ENCODE measurements around the gene PCDHA5. TPM values are rescaled to one million over a fixed set of nuclear protein-coding genes. Genes with fewer than 3 reads are reported as not detected.

PCDHA5 gene
- total and polyA plus RNA-seq, 2 of the 13 experiments (the other 11 are each of a cell fraction or from before 2014, with no cell fraction given), result not detected

DNA sequence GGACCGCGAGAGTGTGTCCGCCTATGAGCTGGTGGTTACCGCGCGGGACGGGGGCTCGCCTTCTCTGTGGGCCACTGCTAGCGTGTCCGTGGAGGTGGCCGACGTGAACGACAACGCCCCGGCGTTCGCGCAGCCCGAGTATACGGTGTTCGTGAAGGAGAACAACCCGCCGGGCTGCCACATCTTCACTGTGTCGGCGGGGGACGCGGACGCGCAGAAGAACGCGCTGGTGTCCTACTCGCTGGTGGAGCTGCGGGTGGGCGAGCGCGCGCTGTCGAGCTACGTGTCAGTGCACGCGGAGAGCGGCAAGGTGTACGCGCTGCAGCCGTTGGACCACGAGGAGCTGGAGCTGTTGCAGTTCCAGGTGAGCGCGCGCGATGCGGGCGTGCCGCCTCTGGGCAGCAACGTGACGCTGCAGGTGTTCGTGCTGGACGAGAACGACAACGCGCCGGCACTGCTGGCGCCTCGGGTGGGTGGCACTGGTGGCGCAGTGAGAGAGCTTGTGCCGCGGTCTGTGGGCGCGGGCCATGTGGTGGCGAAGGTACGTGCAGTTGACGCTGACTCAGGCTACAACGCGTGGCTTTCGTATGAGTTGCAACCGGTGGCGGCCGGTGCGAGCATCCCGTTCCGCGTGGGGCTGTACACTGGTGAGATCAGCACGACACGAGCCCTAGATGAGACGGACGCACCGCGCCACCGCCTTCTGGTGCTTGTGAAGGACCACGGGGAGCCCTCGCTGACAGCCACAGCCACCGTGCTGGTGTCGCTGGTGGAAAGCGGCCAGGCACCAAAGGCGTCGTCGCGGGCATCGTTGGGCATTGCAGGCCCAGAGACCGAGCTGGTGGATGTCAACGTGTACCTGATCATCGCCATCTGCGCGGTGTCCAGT lies 14.5 kb downstream of the PCDHA5 start:
- Histone ChIP-seq H3K4me3 (replicated peaks in 1 of 3; ENCODE audit: insufficient read depth in 1 of 3, low read depth in 2 of 3, low read length in 3 of 3) (no peak overlapping the region), H3K4me2 (ENCODE audit: low read depth, low read length) (no peak overlapping the region), H4K20me1 (ENCODE audit: insufficient read depth, low read length) (no peaks in the 10 kb centered on the region), H2AFZ (ENCODE audit: low read length) (no peak overlapping the region), H3K27ac (ENCODE audit: extremely low read length, insufficient read depth, low read length) (no peak overlapping the region), H3K9me3 (ENCODE audit: low read length) (no peaks in the 10 kb centered on the region), H3K79me2 (ENCODE audit: insufficient read depth, low read length) (no peaks in the 10 kb centered on the region), H3K36me3 (replicated peaks in 1 of 2; ENCODE audit: control insufficient read depth in 1 of 2, insufficient read depth in 2 of 2, low read length in 2 of 2) (no peaks in the 10 kb centered on the region), H3K9ac (ENCODE audit: insufficient read depth, low read depth, low read length) (no peak overlapping the region), H3K27me3 (ENCODE audit: control insufficient read depth in 1 of 2, insufficient read depth in 2 of 2, low read length in 2 of 2) (no peaks in the 10 kb centered on the region), H3K4me1 (ENCODE audit: insufficient read depth, low read length) (no peaks in the 10 kb centered on the region)
- intact Hi-C loops (cut with micrococcal nuclease; ENCODE audit: unreplicated experiment) (no loop called here), in situ Hi-C loops (cut with HindIII; ENCODE audit: extremely low pct_ligation_motif_present, low pct_unique_long_range_greater_than_20kb) (no loop called here)
- 90% methylated on average over 83 of the region's 103 CpGs for WGBS (ENCODE audit: low lambda C conversion rate)
- CTCF ChIA-PET (ENCODE audit: low intra/inter-chr PET ratio, low total read pairs), result no interaction called here
- ATAC-seq (no peak), DNase-seq (ENCODE audit: low spot score) (no peak), FAIRE-seq (no peak)
- BruUV-seq (replicated peaks), result no TSS peak
- POLR2A ChIA-PET, result no interaction called here
- TF ChIP-seq ZNF770 (CRISPR knock-in tag; IDR thresholded peaks at IDR 0.05), result no peak
- no peak for TF ChIP-seq AGO1 (IDR thresholded peaks at IDR 0.05; ENCODE audit: low read depth, low read length, poor library complexity, severe bottlenecking)
- TF ChIP-seq NCOA2 (CRISPR knock-in tag; IDR thresholded peaks at IDR 0.05), result no peak
- no peak for TF ChIP-seq ZNF678 (CRISPR knock-in tag; IDR thresholded peaks at IDR 0.05)
- TF ChIP-seq ZNF598 (CRISPR knock-in tag; IDR thresholded peaks at IDR 0.05; ENCODE audit: borderline replicate concordance), result no peak
- TF ChIP-seq EHMT2 (IDR thresholded peaks at IDR 0.05; ENCODE audit: borderline replicate concordance, low read depth, low read length), result no peak
- no peak for TF ChIP-seq HMGXB4 (CRISPR knock-in tag; IDR thresholded peaks at IDR 0.05; ENCODE audit: borderline replicate concordance in 1 of 2, low read depth in 1 of 2)
- TF ChIP-seq, protein P1, sequence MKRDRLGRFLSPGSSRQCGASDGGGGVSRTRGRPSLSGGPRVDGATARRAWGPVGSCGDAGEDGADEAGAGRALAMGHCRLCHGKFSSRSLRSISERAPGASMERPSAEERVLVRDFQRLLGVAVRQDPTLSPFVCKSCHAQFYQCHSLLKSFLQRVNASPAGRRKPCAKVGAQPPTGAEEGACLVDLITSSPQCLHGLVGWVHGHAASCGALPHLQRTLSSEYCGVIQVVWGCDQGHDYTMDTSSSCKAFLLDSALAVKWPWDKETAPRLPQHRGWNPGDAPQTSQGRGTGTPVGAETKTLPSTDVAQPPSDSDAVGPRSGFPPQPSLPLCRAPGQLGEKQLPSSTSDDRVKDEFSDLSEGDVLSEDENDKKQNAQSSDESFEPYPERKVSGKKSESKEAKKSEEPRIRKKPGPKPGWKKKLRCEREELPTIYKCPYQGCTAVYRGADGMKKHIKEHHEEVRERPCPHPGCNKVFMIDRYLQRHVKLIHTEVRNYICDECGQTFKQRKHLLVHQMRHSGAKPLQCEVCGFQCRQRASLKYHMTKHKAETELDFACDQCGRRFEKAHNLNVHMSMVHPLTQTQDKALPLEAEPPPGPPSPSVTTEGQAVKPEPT (CRISPR knock-in tag; IDR thresholded peaks at IDR 0.05; ENCODE audit: low read depth), result no peak
- TF ChIP-seq ZFAT (CRISPR knock-in tag; conservative IDR thresholded peaks at IDR 0.05), result no peak
- no peak for TF ChIP-seq HNRNPL (IDR thresholded peaks at IDR 0.05; ENCODE audit: low read depth, low read length)
- no peak for TF ChIP-seq SIX4 (CRISPR knock-in tag; IDR thresholded peaks at IDR 0.05)
- TF ChIP-seq ZMYM4 (CRISPR knock-in tag; IDR thresholded peaks at IDR 0.05), result no peak
- no peak for TF ChIP-seq U2AF2 (IDR thresholded peaks at IDR 0.05; ENCODE audit: low read depth, low read length)
- no peak for TF ChIP-seq BRF2 (CRISPR knock-in tag; IDR thresholded peaks at IDR 0.05)
